MM.1S (cell line): ENCODE data around the gene AKR7A2.

Experiments used
- DNase-seq: peaks from one replicate; pipeline ENCODE4 v3.0.0-alpha.2; 2015
- H2AFZ ChIP-seq: fragments of 300-600 bp; sonication (generic); 2 replicates; pipeline ENCODE4 v1.6.0; 2016; ENCODE audit warnings: antibody characterized with exemption, low read length
- H3F3A ChIP-seq: fragments of 300-600 bp; sonication (generic); 2 replicates; pipeline ENCODE4 v1.6.1; 2016; ENCODE audit warnings: mild to moderate bottlenecking, antibody characterized with exemption, low read length, moderate library complexity, mixed read lengths; ENCODE audit not compliant: insufficient read depth
- H3K27ac ChIP-seq: fragments of 300-600 bp; sonication (generic); 2 replicates; pipeline ENCODE4 v1.5.1; 2016; ENCODE audit warnings: mild to moderate bottlenecking, low read length
- H3K27me3 ChIP-seq: fragments of 300-600 bp; sonication (generic); replicated peaks from 2 replicates; pipeline ENCODE4 v1.6.0; 2016; ENCODE audit warnings: low read length; ENCODE audit not compliant: insufficient read depth
- H3K36me3 ChIP-seq: fragments of 300-600 bp; sonication (generic); replicated peaks from 2 replicates; pipeline ENCODE4 v1.6.1; 2016; ENCODE audit warnings: mild to moderate bottlenecking, low read length, mixed read lengths; ENCODE audit not compliant: insufficient read depth
- H3K4me1 ChIP-seq: fragments of 300-600 bp; sonication (generic); 2 replicates; pipeline ENCODE4 v1.6.1; 2016; ENCODE audit warnings: low read length, mixed read lengths
- H3K4me2 ChIP-seq: fragments of 300-600 bp; sonication (generic); 2 replicates; pipeline ENCODE4 v1.6.0; 2016; ENCODE audit warnings: low read depth, low read length
- H3K4me3 ChIP-seq: fragments of 300-600 bp; sonication (generic); 2 replicates; pipeline ENCODE4 v1.5.1; 2016; ENCODE audit warnings: low read length, mixed read lengths
- H3K79me2 ChIP-seq: fragments of 300-600 bp; sonication (generic); 2 replicates; pipeline ENCODE4 v1.6.1; 2016; ENCODE audit warnings: mixed run types, low read length, mixed read lengths
- H3K9ac ChIP-seq: fragments of 300-600 bp; sonication (generic); 2 replicates; pipeline ENCODE4 v1.6.1; 2016; ENCODE audit warnings: low read length, mixed read lengths
- H3K9me2 ChIP-seq: fragments of 300-600 bp; sonication (generic); replicated peaks from 2 replicates; pipeline ENCODE4 v1.6.1; 2016; ENCODE audit warnings: mild to moderate bottlenecking, low read length, mixed read lengths; ENCODE audit not compliant: insufficient read depth
- H3K9me3 ChIP-seq: fragments of 300-600 bp; sonication (generic); replicated peaks from 2 replicates; pipeline ENCODE4 v1.6.1; 2016; ENCODE audit warnings: mild to moderate bottlenecking, low read length, mixed read lengths; ENCODE audit not compliant: insufficient read depth
- H4K20me1 ChIP-seq: fragments of 300-600 bp; sonication (generic); 2 replicates; pipeline ENCODE4 v1.6.1; 2016; ENCODE audit warnings: mild to moderate bottlenecking, low read length, moderate library complexity, mixed read lengths; ENCODE audit not compliant: insufficient read depth
- EZH2 ChIP-seq: fragments of 300-600 bp; sonication (generic); optimal IDR thresholded peaks from 2 replicates; pipeline ENCODE3; 2017; ENCODE audit warnings: low read depth, mild to moderate bottlenecking, antibody characterized with exemption, low read length, mixed read lengths
- EZH2phosphoT487 ChIP-seq: fragments of 300-600 bp; sonication (generic); IDR thresholded peaks from 2 replicates; pipeline ENCODE4 v1.6.1; 2018; ENCODE audit warnings: antibody characterized with exemption, low read length
- TF ChIP-seq, protein P1 (sequence below): fragments of 300-600 bp; sonication (generic); IDR thresholded peaks from 2 replicates; pipeline ENCODE4 v1.5.1; 2016; ENCODE audit warnings: antibody characterized with exemption, low read length, mixed read lengths

Gene AKR7A2

DNA sequence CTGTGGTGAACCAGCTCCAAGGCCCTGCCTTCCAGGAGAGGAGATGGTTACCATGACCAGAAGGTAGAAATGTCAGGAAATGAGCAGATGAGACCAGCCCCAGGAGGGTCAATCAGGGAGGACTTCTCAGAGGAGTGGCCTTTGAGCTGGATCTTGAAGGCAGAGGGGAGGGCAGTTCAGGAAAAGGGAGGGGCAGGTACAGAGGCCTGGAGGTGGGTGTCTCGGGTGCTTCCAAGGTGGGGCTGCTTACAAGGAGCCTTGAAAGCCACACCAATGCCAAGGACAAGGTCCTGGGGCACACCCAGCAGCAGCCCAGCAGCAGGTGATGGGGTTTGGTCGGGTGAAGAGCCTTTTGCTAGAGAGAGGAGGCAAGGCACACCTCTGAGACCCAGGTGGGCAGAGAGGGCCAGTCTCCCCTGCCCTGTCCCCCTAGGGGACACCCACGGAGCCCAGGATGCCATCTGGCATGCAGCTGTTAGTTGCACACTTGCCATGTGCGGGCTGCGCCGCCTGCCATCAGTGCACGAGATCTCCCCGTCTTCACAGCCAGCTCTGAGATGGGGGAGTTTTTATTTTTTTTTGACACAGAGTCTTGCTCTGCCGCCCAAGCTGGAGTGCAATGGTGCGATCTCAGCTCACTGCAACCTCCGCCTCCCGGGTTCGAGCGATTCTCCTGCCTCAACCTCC lies 18.6 kb upstream of the AKR7A2 start:
- no peak overlapping the region for H3K9ac ChIP-seq
- TF ChIP-seq, protein P1, sequence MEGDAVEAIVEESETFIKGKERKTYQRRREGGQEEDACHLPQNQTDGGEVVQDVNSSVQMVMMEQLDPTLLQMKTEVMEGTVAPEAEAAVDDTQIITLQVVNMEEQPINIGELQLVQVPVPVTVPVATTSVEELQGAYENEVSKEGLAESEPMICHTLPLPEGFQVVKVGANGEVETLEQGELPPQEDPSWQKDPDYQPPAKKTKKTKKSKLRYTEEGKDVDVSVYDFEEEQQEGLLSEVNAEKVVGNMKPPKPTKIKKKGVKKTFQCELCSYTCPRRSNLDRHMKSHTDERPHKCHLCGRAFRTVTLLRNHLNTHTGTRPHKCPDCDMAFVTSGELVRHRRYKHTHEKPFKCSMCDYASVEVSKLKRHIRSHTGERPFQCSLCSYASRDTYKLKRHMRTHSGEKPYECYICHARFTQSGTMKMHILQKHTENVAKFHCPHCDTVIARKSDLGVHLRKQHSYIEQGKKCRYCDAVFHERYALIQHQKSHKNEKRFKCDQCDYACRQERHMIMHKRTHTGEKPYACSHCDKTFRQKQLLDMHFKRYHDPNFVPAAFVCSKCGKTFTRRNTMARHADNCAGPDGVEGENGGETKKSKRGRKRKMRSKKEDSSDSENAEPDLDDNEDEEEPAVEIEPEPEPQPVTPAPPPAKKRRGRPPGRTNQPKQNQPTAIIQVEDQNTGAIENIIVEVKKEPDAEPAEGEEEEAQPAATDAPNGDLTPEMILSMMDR, result no peak
- TF ChIP-seq EZH2, result no peak
- no peak for TF ChIP-seq EZH2phosphoT487
- no peaks in the 10 kb centered on the region for H3K79me2 ChIP-seq
- no peaks in the 10 kb centered on the region for H3K36me3 ChIP-seq
- no peak overlapping the region for H3K4me3 ChIP-seq
- H2AFZ ChIP-seq, result no peak overlapping the region
- H3F3A ChIP-seq, result no peaks in the 10 kb centered on the region
- H3K9me3 ChIP-seq, result no peaks in the 10 kb centered on the region
- H3K27ac ChIP-seq, result no peak overlapping the region
- H4K20me1 ChIP-seq, result no peaks in the 10 kb centered on the region
- no peak for DNase-seq
- H3K4me2 ChIP-seq, result no peak overlapping the region
- no peaks in the 10 kb centered on the region for H3K4me1 ChIP-seq
- no peaks in the 10 kb centered on the region for H3K27me3 ChIP-seq
- no peaks in the 10 kb centered on the region for H3K9me2 ChIP-seq

- Histone ChIP-seq H3K4me3 (no peak overlapping the region), H3K9me3 (no peaks in the 10 kb centered on the region)
These were observed 17.7 kb upstream of the AKR7A2 start for GRCh38 chr1:19329611-19330010.

DNA sequence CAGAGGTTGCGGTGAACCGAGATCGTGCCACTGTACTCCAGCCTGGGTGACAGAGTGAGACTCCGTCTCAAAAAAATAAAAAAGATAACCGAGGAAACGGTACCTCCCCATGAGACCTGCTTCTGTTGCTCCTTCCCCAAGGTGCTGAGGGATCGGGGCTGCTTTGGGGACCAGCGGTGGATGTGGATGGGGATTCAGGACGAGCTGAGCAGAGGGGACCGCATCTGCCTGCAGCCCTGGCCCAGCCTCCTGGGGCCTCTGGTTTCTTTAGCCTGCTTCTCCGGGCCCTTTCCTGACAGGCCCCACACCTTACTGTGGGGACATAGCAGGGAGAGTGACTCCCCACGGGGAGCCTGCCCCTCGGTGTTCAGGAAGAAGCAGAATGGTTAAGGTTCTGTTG lies 17.2 kb upstream of the AKR7A2 start:
- H3K36me3 ChIP-seq, result no peaks in the 10 kb centered on the region
- TF ChIP-seq EZH2phosphoT487 (no peak), EZH2 (no peak)
- TF ChIP-seq, protein P1, result no peak
- H3K4me1 ChIP-seq, result no peaks in the 10 kb centered on the region
- H3K9ac ChIP-seq, result no peak overlapping the region
- no peak overlapping the region for H2AFZ ChIP-seq
- H3K79me2 ChIP-seq, result no peaks in the 10 kb centered on the region
- no peaks in the 10 kb centered on the region for H3K9me2 ChIP-seq
- H3F3A ChIP-seq, result no peaks in the 10 kb centered on the region
- no peak overlapping the region for H3K27ac ChIP-seq
- no peaks in the 10 kb centered on the region for H3K9me3 ChIP-seq
- no peaks in the 10 kb centered on the region for H4K20me1 ChIP-seq
- H3K27me3 ChIP-seq, result no peaks in the 10 kb centered on the region
- H3K4me3 ChIP-seq, result no peak overlapping the region
- DNase-seq, result no peak
- no peak overlapping the region for H3K4me2 ChIP-seq

More at GRCh38 chr1:19329611-19330010, 17.7 kb upstream of the AKR7A2 start:
- Histone ChIP-seq H3K36me3 (no peaks in the 10 kb centered on the region), H3K27ac (no peak overlapping the region), H3K9ac (no peak overlapping the region), H2AFZ (no peak overlapping the region), H3K79me2 (no peaks in the 10 kb centered on the region), H3F3A (no peaks in the 10 kb centered on the region), H3K4me2 (no peak overlapping the region), H3K9me2 (no peaks in the 10 kb centered on the region), H3K27me3 (no peaks in the 10 kb centered on the region), H3K4me1 (no peaks in the 10 kb centered on the region), H4K20me1 (no peaks in the 10 kb centered on the region)
- TF ChIP-seq EZH2phosphoT487 (no peak), EZH2 (no peak)
- TF ChIP-seq, protein P1, result no peak
- no peak for DNase-seq
